Measurements from ENCODE around the gene LDLR.

DNA sequence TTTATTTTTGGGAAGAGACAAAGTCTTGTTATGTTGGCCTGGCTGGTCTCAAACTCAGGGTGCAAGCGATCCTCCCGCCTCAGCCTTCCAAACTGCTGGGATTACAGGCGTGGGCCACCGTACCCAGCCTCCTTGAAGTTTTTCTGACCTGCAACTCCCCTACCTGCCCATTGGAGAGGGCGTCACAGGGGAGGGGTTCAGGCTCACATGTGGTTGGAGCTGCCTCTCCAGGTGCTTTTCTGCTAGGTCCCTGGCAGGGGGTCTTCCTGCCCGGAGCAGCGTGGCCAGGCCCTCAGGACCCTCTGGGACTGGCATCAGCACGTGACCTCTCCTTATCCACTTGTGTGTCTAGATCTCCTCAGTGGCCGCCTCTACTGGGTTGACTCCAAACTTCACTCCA is 27.2 kb downstream of the LDLR start:
- TF ChIP-seq GATA2 (IDR thresholded peaks at IDR 0.05; ENCODE audit: low read depth, low read length) = no peak
- TF ChIP-seq GATA3 (IDR thresholded peaks at IDR 0.05; ENCODE audit: low read depth, low read length) = no peak

Measured in SH-SY5Y (cell line).